GM18870 (cell line): ENCODE measurements around the gene SLC16A4.
"Not testable (repeated sequence)": the region's sequence is repeated elsewhere in the genome, so short reads cannot be mapped to it uniquely, and the experiment has no call there.

ENCODE experiments used
- ATAC-seq: cut with Tn5 transposase; IDR thresholded peaks from one replicate; pipeline ENCODE4 v1.9.1; 2021; ENCODE audit warnings: moderate library complexity; ENCODE audit not compliant: unreplicated experiment

SLC16A4 gene

DNA sequence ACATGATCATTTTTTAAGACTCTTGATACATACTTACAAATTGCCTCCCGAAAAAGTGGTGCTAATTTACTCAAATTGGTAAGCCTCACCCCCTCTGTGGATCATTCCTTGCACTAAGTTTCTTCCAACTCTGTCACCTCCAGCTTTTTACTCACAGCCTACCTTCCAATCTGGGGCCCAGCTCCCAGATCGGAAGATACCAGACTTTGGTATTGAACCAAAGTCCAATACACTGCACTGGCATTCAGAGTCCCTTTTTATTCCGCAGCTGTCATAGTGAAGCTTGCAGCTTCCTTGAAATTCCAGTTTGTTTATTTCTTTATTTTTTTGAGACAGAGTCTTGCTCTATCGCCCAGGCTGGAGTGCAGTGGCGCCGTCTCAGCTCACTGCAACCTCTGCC lies 18.5 kb upstream of the SLC16A4 start:
- ATAC-seq: no peak

DNA sequence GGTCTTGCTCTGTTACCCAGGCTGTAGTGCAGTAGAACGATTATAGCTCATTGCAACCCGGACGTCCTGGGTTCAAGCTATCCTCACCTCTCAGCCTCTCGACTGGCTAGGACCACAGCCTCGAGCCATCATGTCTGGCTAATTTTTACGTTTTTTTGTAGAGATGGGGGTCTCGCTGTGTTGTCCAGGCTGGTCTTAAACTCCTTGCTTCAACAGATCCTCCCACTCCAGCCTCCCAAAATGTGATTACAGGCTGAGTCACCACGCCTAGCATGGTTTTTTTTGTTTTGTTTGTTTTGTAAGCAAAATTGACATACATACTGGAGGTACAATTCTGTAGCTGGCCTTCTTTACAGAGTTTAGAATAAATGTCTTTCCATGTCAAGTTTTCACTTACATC lies 17.7 kb upstream of the SLC16A4 start:
- ATAC-seq: no peak

DNA sequence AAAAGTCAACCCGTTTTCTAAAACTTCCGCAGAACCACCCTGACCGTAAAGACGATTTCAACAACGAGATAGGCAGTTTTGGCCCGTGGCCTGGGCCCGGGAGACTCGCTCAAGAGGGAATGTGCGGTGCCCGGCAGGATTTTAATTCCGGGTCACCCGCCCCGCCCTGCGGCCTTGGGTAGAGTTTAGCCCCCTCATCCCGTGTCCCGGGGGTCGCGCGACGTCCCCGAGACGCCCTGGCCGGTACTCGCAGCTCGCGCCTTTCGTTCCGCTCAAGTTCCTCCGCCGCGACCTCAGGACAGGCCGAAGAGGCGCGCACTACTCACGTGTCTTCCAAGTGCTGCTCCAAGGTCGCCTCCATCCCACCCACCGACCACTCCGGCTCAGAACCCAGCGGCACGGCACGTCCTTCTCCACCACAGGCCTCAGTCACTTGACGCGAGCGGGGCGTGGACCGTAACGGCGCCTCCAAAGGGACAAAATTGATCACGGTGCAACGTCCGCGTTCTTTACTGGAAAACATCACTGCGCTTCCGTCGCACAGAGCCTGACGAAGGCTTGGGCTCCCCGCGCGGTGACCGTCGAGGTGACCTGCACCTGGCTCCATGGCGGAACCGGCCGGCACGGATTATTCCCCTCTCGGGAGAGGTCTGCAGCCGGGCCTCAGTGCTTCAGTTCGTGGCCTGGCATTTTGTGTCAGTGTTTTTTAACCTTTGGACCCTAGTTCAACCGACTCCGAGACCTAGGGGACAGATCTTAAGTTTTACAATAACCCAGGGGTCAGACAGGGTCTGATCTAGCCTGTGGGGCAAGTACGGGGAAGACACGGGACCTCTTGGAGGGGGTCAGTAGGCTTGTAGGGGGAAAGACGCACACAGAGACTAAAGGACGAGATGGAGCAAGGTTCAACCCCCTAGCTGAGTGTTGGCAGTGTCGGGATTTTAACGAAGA lies 16.7 kb upstream of the SLC16A4 start, which contains the start of gene LAMTOR5:
Gene LAMTOR5, minus strand, starts transcription at position 435 of the 951 bp plus-strand sequence. Its CDS starts 74 bp downstream, at position 361.
- peak; percentile 66 for ATAC-seq

DNA sequence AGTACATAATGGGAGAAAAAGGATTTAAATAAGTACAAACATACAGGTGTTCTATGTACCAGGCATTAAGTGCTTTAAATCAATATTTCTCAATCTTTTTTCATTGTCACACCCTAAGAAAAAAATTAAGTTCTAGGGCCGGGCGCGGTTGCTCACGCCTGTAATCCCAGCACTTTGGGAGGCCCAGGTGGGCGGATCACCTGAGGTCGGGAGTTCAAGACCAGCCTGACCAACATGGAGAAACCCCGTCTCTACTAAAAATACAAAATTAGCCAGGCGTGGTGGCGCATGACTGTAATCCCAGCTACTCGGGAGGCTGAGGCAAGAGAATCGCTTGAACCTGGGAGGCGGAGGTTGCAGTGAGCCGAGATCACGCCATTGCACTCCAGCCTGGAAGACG lies 15.6 kb upstream of the SLC16A4 start:
- not testable (repeated sequence) for ATAC-seq

DNA sequence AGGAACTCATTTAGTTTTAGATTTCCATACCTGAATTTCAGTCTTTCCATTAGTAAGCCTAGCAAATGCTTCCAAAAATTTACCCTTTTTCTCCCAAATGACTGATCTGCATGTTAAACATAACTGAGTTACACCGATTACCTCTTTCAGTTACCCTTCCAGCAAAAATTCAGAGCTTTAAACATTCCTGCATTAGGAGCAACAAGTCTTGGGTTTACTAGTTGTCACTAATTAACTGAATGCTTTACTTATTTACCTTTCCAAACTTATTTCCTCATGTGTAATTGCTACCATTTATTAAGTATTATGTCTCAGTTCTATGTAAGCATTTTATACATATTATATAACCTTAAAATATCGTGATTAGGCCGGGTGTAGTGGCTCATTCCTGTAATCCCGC lies 13.6 kb upstream of the SLC16A4 start:
- no peak for ATAC-seq

DNA sequence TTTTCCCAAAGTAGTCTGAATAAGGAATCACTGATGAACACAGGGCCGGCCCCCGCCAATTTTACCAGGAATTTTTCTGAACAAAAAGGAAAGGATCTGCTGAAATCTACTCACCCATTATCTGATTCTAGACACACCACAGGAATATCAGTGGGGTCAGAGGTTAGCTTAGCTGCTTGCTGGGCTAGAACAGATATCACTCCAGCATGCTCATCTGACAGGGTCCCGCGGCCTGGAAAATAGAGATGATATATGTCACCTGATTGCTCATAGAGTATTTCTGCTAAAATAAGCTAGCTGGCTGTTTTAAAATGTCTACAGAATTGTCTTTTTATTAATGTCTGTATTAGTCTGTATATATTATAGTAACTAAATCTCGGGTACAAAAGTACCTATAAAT lies 13.0 kb upstream of the SLC16A4 start:
- no peak for ATAC-seq

DNA sequence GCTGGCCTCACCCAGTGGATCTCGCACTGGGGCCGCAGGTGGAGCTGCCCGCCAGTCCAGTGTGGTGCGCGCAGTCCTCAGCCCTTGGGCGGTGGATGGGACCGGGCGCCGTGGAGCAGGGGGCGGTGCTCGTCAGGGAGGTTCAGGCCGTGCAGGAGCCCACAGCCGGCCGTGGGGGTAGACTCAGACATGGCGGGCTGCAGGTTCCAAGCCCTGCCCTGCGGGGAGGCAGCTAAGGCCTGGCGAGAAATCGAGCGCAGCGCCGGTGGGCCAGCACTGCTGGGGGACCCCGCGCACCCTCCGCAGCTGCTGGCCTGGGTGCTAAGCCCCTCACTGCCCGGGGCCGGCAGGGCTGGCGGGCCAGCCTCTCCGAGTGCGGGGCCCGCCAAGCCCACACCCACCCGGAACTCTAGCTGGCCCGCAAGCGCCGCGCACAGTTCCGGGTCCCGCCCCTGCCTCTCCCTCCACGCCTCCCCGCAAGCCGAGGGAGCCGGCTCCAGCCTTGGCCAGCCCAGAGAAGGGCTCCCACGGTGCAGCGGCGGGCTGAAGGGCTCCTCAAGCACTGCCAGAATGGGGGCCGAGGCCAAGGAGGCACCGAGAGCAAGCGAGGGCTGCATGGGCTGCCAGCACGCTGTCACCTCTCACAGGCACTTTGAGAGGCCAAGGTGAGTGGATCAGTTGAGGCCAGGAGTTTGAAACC lies 5.6 kb upstream of the SLC16A4 start:
- ATAC-seq: not testable (repeated sequence)

DNA sequence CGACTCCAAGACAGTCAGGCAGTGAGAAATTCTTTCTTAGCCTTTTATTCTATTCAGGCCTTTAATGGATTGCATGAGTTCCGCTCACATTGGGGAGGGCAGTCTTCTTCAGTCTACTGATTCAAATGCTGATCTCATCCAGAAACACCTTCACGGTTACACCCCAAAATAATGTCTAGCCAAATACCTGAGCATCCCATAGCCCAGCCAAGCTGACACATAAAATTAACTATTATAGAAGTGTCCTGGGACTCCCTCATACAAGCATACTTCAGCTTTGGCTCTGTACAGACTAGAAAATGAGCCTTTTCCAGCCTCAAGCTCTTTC lies 3.6 kb upstream of the SLC16A4 start:
- no peak for ATAC-seq

DNA sequence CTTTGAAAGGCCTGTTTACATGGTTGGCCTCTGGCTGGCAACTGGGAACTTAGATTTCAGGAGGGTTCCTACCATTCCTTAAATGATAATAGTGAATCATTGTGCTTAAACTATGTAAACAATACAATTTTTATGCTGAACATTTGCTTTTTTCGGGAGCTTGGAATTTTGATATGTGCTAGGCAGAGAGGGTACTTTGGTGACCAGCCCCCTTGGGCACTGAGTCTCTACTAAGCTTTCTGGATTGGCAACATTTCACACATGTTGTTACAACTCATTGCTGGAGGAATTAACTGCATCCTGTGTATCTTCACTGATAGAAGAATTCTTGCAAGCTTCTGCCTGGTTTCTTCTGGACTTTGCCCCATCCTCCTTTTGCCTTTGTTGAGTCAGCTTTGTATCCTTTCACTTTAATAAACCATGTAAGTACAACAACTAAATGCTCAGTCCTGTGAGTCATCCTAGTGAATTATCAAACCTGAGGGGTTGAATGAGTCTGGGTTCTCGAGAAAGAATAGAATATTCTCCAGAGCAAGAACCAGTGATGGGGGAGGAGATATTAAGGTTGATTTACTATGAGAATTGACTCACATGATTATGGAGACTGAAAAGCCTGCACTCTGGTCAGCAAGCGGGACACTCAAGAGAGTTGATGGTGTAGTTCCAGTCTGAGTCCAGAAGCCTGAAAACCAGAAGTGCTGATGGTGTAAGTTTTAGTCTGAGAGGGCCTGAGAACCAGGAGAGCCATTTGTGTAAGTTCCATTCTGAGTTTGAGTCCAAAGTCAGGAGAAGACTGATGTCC lies 3.1 kb upstream of the SLC16A4 start:
- ATAC-seq: no peak

DNA sequence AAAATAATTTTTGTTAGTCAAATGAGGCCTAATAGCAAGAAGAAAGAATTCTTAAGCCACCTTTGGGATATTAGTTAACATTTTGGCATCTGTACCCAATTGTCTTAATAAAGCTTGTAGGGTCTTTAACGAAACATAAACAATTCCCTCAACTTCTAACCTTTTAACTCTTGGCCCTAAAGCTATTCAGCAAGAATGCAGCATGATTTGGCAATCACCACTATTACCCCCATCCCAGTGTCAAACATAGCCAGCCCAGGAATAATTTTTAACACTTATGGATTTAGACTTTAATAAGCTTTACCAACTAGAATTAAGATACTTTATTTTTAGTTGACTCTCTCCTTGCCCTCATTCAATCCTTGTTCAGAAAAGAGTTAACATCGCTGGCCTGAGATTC lies 2.5 kb upstream of the SLC16A4 start:
- ATAC-seq: no peak

DNA sequence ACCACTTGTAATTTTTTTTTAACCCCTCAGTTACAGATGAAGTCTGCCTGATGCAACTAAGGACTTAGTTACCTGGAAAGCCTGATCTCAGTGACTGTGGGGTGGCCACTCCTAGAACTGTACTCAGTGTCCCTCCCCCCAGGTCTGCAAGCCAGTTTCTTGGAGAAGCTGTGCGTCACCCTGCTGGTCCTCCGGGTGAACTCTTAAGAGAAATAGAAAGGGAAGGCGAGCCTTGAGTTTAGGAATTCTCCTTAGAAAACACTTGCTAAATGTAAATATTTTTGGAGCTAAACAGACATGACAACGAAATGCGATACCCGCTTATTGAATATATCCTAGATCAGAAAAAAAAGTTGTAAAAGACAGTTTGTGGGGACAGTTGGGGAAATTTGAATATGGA lies 730 bp downstream of the SLC16A4 start:
- no peak for ATAC-seq

DNA sequence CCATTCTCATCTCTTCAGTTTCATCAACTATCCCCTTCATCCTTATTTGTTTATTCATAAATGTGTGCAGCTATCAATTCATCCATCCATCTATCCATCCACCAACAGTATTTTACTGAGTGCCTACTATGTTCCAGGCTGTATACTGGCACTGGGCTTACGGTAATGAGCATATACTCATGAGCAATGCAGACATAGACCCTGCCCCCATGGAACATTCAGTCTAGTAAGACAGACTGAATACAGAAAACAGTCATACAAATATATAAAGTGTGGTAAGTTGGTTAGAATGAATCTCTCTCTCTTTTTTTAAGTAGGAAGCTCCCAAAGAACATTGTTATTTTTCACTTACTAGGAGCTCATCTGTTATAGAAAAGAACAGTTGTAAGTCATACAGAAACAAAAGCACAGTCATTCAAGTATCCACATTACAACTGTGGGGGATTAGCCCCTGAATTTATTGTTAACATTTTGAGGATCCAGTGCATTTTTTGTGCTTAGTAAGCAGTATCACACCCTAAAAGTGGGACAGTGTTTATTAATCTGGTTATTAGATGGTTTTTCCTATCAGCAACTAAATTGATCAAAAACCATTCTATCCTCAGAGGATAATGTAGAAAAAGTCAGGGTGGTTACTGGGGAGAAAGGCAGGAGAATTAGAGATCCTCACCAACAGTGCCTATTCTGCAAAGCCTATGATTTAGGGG lies 3.6 kb downstream of the SLC16A4 start:
- ATAC-seq: no peak

DNA sequence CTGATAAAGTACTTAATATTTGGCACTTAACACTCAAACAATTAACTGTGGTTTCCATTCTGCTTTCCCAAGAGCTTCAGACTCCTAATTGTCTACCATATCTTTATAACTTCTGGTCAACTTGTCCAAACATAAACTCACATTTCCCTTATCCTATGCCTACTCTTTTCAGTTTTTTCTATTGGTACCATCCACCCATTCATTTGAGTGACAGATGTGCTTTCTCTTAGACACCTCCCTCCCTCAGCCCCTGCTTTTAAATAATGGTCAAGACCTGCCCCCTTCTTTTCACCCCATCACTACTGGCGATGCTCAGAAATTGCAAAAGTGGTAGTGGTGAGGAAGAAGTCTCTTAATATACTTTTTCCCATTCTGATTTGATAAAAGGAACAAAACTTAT lies 5.5 kb downstream of the SLC16A4 start:
- ATAC-seq: no peak

DNA sequence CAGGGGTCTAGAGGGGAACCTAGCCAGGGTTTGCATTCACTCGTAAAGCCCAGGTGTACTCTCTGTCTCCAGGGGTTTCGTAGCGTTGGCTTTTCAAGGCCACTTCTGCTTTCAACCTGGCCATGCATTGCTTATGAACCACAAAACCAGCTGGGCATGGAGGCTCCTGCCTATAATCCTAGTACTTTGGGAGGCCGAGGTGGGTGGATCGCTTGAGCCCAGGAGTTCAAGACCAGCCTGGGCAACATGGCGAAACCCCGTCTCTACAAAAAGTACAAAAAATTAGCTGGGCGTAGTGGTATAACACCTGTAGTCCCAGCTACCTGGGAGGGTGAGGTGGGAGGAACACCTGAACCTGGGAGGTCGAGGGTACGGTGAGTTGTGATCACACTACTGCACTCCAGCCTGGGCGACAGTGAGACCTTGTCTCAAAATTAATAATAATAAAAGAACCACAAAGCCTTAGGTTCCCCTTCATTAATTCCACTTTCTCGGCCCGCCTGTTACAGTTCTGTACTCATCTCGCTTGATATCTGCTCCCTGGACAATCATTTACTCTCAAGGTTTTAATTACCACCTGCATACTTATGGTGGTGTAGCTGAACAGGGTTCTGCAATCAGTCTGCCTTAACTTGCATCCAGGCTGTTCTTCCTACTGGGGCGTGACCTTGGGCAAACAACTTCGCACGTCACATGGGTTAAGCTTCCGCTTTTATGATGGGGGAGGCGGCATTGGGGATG lies 6.1 kb downstream of the SLC16A4 start:
- ATAC-seq: no peak

DNA sequence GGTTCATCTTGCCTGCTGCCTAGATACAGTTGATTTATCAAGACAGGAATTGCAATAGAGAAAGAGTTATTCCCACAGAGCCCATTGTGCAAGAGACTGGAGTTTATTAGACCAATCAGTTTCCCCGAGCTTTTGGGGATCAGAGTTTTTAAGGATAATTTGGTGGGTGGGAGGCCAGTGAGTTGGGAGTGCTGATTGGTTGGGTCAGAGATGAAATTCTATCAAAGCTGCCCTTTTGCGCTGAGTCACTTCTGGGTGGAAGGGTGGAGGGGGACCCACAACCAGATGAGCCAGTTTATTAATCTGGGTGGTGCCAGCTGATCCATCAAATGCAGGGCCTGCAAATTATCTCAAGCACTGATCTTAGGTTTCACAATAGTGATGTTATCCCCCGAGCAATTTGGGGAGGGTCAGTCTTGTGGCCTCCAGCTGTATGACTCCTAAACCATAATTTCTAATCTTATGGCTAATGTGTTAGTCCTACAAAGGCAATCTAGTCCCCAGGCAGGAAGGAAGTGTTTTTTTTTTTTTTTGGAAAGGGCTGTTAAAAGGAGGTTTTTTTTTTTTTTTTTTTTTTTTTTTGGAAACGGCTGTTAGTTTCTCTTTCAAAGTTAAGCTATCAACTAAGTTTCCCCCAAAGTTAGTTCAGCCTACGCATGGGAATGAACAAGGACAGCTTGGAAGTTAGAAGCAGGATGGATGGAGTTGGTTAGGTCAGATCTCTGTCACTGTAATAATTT lies 7.4 kb downstream of the SLC16A4 start:
- ATAC-seq: no peak

DNA sequence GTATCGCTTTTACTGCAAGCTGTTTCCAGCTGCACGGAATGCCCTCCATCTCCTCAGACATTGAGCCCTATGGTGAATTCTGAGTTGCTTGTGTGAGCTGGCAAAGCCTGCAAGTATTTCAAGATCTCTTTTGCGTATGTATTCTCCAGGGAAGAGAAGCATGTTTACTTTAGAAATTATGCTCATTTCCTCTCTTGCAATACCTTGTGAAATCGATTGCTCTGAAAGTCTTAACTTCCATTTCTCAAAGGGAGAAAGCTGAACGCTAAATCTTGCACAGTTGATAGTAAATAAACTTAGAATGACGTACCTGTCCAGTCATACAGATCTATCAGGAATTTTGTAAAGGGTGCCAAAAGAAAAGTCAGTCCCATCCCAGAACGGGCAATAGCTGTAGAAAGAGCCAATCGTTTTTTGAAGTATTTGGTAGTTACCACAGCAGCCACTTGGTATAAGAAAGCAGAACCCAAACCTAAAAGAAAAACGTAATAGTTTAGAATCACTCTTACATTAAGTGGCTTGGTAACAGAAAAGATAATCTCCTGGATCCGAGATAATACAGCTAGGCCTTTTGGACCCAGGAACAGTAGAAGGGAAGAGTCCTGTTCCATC lies 10.0 kb downstream of the SLC16A4 start:
- ATAC-seq: no peak

DNA sequence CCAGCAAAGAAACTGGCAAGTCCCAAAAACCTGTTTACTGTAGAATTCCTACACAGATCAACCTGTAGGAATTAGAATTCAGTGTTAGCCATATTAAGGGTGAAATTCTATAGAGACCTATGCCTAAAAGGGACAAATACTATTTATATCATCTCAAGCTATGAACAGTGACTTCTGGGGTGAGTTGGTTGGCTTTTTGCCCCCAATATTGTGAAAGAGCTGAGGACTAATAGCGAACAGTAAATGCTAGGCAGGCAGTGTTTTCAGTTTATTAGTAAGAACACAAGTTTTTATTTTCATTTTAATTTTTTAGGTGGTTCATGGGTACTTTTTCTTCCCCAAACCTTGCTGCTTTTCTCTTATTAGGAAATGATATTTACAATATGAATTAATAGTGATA lies 15.3 kb downstream of the SLC16A4 start:
- ATAC-seq: no peak

DNA sequence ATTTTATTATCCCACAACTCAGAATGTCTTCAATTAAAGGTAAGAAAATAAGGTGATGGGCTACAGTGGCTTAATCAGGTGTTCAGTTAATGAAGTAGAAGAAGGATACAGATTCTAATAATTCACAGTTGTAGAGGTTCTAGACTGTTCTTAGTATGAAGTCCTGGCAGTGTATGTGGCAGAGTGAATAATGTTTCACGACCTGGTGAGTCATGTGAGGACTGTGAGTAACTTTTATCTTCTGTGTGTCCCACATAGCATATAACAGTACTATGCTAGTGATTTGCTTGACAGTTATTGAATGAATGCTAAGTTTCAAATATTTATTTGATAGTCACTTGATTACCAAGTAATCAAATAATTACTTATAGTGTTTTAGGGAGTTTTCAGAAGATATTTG lies 20.0 kb downstream of the SLC16A4 start:
- no peak for ATAC-seq

DNA sequence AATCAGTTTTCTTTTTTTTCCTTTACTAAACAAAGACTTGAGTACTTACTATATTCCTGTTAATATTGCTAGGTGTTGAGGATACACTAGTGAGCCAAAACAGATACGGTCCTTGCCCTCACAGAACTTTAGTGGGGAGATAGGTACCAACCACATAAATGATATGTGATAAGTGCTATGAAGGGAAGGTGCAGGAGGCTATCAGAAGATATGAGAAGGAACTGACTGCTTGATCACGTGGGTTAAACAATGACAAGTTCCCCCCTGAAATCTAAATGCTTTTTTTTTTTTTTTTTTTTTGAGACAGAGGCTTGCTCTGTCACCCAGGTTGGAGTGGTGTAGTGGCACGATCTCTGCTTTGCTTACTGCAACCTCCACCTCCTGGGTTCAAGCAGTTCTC lies 26.6 kb downstream of the SLC16A4 start:
- ATAC-seq: no peak
